Gastroesophageal sphincter (tissue), 3 donors: ENCODE measurements around the gene UAP1L1.

Experiments
- CTCF ChIP-seq, 4 experiments: fragments of 200-600 bp in 2 of 4; fragments of 450-650 bp in 2 of 4; sonication (generic) in 1 of 4; IDR thresholded peaks; one replicate each; pipeline ENCODE4 v1.5.1; 2017 to 2019; ENCODE audit warnings: antibody characterized with exemption in 4 of 4, mild to moderate bottlenecking in 2 of 4, moderate library complexity in 2 of 4
- EP300 ChIP-seq: sonication (generic); formaldehyde crosslinking; IDR thresholded peaks from one replicate; pipeline ENCODE4 v1.6.1; 2017; ENCODE audit warnings: antibody characterized with exemption, mild to moderate bottlenecking
- POLR2A ChIP-seq, 2 donors: fragments of 450-650 bp; IDR thresholded peaks; one replicate each; pipeline ENCODE4 v1.6.1; 2017; ENCODE audit warnings: antibody characterized with exemption in 2 of 2, mild to moderate bottlenecking in 2 of 2, moderate library complexity in 1 of 2

GRCh38 chr9:137039611-137040366 lies 37.5 kb upstream of the UAP1L1 start:
- TF ChIP-seq CTCF (IDR thresholded peaks at IDR 0.05) (no peak), POLR2A (IDR thresholded peaks at IDR 0.05) (no peak), EP300 (no peak)
